RWPE1 (cell line): ENCODE data around the gene PSAT1.

Source experiments
- CTCF ChIA-PET: fragments of 350-600 bp; sonication (Branson Sonifier 250); formaldehyde crosslinking; extraction: SDS; loops from one replicate; lab custom pipeline; 2021; lab: Yijun Ruan, JAX
- POLR2A ChIA-PET: fragments of 400-600 bp; formaldehyde crosslinking; extraction: SDS; loops from one replicate; lab custom pipeline; 2020; ENCODE audit warnings: antibody characterized with exemption; ENCODE audit not compliant: low non-redundant PET; lab: Yijun Ruan, JAX
- DNase-seq: peaks from one replicate; pipeline ENCODE4 v3.0.0; 2012; ENCODE audit warnings: low spot score
- H3K27ac ChIP-seq: fragments of 450-650 bp; 2 replicates; pipeline ENCODE4 v1.5.1; 2017
- TF ChIP-seq, protein P1 (sequence below): fragments of 450-650 bp; conservative IDR thresholded peaks from 2 replicates; pipeline ENCODE4 v1.5.1; 2017; ENCODE audit warnings: low read depth, mild to moderate bottlenecking

Gene PSAT1

DNA sequence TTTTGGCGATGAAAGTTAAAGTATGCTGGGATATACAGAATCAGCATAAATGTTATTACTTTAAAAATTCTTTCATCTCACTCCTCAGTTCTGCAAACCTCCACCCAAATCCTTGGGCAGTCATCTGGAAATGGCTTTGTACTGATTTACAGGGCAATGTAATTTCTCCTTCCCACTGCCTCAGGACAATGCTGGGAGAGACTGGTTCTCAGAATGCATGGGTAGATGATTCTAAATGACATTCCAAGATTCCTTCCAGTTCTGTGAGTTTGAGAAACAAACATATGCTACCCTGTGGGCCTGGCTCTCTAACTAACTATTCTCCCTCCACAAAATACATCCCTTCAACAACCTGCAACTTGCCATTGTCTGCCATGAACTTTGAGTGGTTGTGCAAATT, 7.5 kb upstream of the PSAT1 start:
- TF ChIP-seq, protein P1, sequence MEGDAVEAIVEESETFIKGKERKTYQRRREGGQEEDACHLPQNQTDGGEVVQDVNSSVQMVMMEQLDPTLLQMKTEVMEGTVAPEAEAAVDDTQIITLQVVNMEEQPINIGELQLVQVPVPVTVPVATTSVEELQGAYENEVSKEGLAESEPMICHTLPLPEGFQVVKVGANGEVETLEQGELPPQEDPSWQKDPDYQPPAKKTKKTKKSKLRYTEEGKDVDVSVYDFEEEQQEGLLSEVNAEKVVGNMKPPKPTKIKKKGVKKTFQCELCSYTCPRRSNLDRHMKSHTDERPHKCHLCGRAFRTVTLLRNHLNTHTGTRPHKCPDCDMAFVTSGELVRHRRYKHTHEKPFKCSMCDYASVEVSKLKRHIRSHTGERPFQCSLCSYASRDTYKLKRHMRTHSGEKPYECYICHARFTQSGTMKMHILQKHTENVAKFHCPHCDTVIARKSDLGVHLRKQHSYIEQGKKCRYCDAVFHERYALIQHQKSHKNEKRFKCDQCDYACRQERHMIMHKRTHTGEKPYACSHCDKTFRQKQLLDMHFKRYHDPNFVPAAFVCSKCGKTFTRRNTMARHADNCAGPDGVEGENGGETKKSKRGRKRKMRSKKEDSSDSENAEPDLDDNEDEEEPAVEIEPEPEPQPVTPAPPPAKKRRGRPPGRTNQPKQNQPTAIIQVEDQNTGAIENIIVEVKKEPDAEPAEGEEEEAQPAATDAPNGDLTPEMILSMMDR, result no peak
- POLR2A ChIA-PET, result no interaction called here
- no peak overlapping the region for H3K27ac ChIP-seq
- DNase-seq, result no peak
- CTCF ChIA-PET, result no interaction called here

DNA sequence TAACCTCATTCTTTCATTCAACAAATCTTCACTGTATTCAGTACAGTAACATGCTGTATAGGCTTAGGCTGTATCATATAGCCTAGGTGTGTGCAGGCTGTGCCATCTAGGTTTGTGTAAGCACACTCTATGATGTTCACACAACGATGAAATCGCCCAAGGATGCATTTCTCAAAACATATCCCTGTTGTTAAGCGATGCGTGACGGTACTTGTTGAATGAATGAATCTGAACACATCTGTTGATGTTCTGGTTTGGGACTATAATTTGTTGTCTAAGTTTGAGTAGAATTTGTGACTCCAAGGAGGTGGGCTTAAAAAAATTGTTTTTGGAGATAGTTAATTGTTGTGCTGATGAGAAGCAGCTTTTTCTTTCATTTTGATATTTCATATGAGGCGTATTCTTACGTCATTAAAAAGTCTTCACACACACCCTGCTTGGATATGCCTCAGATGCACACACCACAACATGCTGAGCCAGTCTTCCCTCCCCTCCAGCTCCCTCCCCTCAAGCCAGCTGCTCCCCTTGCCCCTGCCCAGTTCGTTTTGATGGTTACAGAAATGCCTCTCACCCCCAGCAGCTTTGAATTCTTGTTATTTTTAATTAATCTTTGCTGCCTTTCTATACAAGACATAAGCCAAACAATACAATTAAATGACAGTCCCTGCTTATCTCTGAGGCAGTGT, 5.5 kb upstream of the PSAT1 start:
- TF ChIP-seq, protein P1, result no peak
- POLR2A ChIA-PET, result no interaction called here
- CTCF ChIA-PET, result interaction anchor here (0.5 kb wide), 1 partner anchor 17 kb away, joined by 6 read pairs; no protein-coding TSS in a partner anchor
- H3K27ac ChIP-seq, result no peak overlapping the region
- no peak for DNase-seq

DNA sequence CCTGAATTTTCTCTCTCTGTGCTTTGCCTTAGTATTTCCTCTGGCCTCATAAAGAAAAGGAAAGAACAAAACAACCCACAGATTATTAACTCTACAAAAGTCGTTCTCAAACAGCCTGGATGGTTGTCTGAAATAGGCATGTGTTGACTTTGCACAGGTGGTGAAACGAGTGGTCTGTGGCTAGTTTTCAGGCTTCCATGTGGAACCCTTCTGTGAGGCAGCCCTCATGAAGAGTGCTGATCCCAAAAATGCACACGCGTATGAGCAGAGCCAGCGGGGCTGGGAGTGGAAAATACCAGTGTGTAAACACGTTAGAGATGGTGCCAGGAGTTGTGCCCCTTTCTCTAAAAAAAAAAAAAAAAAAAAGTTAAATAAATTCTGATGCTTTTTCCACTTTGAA, 4.9 kb upstream of the PSAT1 start:
- no peak for DNase-seq
- POLR2A ChIA-PET, result no interaction called here
- no peak overlapping the region for H3K27ac ChIP-seq
- CTCF ChIA-PET, result interaction anchor here (0.5 kb wide), 1 partner anchor 18 kb away, joined by 6 read pairs; no protein-coding TSS in a partner anchor
- TF ChIP-seq, protein P1, result no peak

DNA sequence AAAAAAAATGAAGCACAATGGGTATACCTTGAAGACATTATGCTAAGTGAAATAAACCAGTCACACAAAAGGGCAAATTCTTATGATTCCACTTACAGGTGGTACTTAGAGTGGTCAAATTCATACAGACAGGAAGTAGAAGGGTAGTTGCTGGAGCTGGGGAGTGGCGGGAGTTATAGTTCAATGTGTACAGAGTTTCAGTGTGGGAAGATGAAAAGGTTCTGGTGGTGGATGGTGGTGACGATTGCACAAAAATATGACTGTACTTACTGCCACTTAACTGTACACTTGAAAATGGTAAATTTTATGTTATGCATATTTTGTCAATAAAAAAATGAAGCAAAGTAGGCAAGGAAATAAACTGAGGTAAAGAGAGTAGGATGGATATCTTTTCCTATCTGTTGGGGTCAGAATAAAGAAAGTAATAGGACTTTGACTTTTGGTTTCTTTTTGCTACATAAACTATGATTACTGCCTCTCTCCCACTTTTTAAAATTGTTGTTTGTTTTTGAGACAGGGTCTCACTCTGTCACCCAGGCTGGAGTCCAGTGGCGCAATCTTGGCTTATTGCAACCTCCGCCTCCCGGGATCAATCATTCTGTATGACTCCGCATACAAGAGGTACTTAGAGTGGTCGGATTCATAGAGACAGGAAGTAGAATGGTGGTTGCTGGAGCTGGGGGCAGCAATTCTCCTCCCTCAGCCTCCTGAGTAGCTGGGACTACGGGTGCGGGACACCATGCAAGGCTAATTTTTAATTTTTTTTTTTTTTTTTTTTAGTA, 4.0 kb upstream of the PSAT1 start:
- ChIA-PET CTCF (interaction anchor here (0.5 kb wide), 1 partner anchor 24 kb away, joined by 3 read pairs; no protein-coding TSS in a partner anchor), POLR2A (interaction anchor here (0.6 kb wide), 1 partner anchor 22 kb away, joined by 4 read pairs; no protein-coding TSS in a partner anchor)
- no peak overlapping the region for H3K27ac ChIP-seq
- TF ChIP-seq, protein P1, result no peak
- DNase-seq, result no peak

DNA sequence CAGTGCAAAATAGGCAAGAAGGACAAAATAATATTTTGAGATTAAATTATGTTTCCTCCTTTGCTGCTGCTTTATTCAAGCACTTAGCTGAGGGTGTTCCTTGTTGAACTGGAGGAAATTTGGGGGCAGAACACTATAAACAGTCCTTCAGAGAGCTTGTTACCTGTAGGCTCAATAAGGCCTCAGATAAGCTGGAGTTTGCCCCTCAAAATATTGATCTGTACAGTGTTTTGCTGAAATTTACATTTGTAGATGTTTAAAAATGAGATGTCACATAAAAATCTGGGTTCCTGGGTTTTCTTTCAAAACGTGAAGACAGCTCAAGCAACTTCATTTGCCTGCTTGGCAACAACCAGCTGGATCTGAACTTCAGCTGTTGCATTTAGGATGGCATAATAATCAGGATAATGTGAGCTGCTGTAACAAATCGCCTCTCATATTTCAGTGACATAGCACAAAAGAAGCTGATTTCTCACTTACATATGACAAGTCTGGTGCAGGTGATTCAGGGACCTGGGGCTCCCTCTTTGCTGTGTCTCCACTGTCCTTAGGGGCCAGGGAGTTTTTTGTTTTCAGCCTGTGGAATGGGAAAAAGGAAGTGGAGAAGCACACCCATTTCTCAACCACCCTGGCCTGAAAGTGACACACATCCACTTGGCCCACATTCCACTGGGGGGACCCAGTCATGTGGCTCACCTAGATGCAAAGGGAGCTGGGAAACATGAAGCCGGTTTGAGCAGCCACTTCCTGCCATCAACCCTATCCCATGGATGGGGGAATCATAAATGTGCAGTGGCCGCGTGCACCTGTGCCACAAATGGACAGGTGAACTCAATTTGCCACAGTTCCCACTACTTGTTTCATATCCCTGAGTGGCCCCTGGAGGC, 2.4 kb upstream of the PSAT1 start:
- CTCF ChIA-PET, result no interaction called here
- H3K27ac ChIP-seq, result peak overlapping the region; percentile 47
- POLR2A ChIA-PET, result no interaction called here
- no peak for DNase-seq
- TF ChIP-seq, protein P1, result no peak

DNA sequence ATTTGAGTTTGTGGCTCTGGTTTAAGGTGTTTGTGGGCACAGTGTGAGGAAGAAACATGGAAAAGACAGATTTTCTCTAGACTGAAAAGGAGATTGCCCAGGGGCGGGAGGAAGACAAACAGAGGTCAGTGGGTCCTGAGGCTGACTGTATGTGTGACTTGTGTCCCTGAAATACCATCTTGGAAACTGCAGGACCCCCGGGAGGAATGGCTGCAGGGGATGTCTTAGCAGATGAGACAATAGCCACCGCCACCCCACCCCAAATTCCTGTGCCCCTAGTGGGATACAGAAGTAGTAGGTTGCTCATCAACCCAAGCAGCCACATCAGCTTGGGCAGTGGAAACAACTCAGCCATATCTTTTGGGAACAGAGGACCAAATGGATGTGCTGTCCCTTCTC, 1.7 kb upstream of the PSAT1 start:
- ChIA-PET POLR2A (no interaction called here), CTCF (no interaction called here)
- TF ChIP-seq, protein P1, result no peak
- DNase-seq, result no peak
- H3K27ac ChIP-seq, result peak overlapping the region; percentile 47
